ENCODE results near the gene PHLPP1.

PHLPP1 gene

DNA sequence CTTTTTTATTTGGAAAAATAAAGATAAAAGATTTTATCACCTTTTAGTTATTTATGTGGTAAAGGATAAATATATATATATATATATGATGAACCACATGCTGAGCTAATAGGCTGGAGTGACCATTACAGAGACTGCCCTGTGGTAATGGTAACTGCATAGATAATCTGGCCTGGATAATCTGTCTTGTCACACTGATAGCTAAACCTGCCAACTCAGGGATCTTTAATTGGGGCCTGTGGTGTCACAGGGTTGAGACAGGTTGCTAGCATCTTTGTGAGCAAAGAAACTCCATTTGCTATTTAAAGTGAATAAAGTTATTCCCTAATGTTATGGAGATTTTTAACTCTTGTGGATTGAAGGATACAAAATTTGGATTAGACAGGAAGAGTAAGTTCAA lies 203.0 kb downstream of the PHLPP1 start:
- no peaks in the 10 kb centered on the region for H3K27me3 Mint-ChIP-seq
- peaks cover 0 to 1% of the 10 kb centered on the region in 2 donors for H3K9me3 Mint-ChIP-seq
- DNase-seq (no peak), ATAC-seq (replicated peaks) (no peak)
- peaks cover 31 to 48% of the 10 kb centered on the region in 2 donors for H3K36me3 Mint-ChIP-seq
- H3K27ac Mint-ChIP-seq: no peak overlapping the region
- H3K4me3 Mint-ChIP-seq: no peak overlapping the region
- H3K4me1 Mint-ChIP-seq: peaks cover 11 to 23% of the 10 kb centered on the region in 2 donors

DNA sequence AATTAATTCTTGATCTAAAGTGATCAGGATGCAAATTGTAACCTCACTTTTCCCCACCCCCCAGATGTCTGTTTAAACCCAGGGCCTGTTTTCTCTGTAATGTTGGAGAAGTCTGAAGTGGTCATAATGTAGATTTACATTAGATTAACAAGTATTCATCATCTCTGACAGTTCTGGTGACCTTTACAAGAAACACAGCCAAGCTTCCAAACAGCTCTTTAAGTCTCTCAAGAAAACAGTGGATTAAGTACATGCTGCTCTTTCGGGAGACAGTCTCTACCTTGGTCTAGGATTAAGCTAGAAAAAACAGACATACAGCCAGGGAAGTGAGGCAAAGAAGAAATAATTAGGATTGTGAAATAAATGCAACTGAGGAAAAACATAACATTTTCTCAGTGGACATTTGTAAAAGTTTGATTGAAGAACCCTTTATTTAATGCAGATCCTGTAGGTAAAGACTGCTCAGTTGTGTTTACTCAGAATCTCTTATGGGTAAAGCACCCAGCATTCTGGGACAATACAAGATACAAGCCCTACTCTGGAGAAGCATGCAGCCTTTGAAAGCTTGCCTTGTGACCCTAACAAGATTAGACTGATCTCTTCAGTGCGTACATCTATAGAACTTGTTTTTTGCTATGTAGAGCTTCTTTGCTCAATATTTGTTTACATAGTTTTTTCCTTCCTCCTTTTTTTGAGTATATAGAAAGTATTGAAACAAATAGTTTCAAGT lies 203.9 kb downstream of the PHLPP1 start:
- no peak overlapping the region for H3K4me3 Mint-ChIP-seq
- H3K9me3 Mint-ChIP-seq: peaks cover 0 to 1% of the 10 kb centered on the region in 2 donors
- H3K36me3 Mint-ChIP-seq: peaks cover 29 to 50% of the 10 kb centered on the region in 2 donors
- H3K27me3 Mint-ChIP-seq: no peaks in the 10 kb centered on the region
- DNase-seq: no peak
- ATAC-seq (replicated peaks): no peak
- H3K27ac Mint-ChIP-seq: no peak overlapping the region
- H3K4me1 Mint-ChIP-seq: peaks cover 13 to 14% of the 10 kb centered on the region in 2 donors

DNA sequence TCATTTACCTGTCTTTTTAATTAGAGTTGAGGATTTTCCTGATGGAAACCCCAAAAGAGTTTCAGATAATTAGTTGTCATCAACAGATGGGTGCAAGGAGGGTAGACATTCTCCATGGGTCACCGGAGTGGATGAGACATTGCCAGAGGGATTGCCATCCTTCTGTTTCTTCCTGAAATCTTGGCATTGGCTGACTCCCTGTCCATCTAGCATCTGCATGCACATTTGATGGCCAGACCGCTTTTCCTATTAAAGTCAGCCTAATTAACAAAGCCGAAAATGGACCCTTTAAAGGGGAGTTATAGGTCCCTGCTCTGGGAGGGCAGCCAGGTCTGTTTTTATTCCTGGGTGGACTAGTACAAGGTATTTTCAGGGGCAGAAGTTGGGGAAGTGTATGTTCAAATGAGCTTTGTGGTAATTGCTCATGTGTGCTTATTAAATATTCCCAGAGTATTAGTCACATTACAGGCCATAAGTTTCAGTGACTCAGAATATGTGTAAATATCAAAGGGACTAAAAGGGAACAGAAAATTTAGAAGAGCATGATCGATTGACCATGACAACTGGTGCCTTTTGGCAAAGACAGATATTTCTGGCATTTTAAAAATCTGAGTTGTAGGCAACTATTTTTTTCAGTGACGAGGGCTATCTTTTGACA lies 209.8 kb downstream of the PHLPP1 start:
- Mint-ChIP-seq H3K4me3 (peak overlapping the region; percentile 2 to 56), H3K27ac (peak overlapping the region; percentile 68), H3K27me3 (no peaks in the 10 kb centered on the region), H3K4me1 (peaks cover 25 to 34% of the 10 kb centered on the region in 2 donors), H3K36me3 (peaks cover 41 to 49% of the 10 kb centered on the region in 2 donors), H3K9me3 (peaks cover 3% of the 10 kb centered on the region in 2 donors)
- peak; percentile 95 for ATAC-seq (replicated peaks)
- no peak for DNase-seq

DNA sequence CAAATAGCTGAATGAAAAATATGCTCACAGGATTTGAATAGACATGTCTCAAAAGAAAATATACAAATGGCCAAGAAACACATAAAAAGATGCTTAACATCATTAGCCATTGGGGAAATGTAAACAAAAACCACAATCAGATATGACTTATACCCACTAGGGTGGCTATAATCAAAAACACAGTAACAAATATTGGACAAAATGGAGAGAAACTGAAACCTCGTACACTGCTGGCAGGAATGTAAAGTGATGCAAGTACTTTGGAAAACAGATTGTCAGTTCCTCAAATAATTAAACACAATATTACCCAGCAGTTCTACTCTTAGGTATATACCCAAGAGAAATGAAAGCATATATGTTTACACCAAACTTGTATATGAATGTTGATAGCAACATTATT lies 213.0 kb downstream of the PHLPP1 start:
- Mint-ChIP-seq H3K9me3 (peaks cover 4 to 11% of the 10 kb centered on the region in 2 donors), H3K27ac (no peak overlapping the region), H3K27me3 (no peaks in the 10 kb centered on the region), H3K4me3 (no peak overlapping the region), H3K4me1 (peaks cover 21 to 28% of the 10 kb centered on the region in 2 donors), H3K36me3 (peaks cover 33 to 52% of the 10 kb centered on the region in 2 donors)
- ATAC-seq (replicated peaks) (no peak), DNase-seq (no peak)

DNA sequence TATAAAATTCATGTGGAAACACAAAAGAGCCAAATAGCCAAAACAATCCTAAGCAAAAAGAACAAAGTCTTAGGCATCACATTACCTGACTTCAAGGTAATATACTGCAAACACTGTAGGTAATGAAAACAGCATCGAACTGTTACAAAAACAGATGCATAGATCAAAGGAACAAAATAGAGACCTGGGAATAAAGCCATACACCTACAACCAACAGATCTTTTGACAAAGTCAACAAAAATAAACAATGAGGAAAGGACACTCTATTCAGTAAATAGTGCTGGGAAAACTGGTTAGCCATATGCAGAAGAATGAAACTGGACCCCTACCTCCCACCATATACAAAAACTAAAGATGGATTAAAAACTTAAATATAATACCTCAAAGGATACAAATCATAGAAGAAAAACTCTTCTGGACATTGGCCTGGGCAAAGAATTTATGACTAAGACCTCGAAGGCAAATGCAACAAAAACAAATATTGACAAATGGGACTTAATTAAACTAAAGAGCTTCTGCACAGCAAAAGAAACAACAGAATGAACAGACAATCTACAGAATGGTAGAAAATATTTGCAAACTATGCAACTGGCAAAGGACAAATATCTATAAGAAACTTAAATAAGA lies 218.0 kb downstream of the PHLPP1 start:
- H3K27ac Mint-ChIP-seq: no peak overlapping the region

DNA sequence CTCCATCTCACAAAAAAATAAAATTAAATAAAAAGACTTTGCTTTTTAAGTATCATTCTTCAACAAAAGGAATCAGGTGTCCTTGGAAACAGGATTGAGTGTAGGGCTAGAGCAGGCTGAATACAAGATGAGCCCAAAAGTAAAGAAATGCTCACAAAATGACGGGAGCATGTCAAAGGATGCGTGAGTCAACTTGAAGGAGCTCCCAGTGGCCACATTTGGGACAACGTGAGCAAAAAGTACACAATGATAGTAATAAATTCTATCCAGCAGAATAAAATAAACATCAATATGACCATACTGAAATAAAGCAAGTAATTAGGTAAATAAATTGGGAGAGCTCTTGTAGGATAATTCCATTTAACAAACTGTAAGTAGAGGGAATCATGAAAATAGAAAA lies 220.7 kb downstream of the PHLPP1 start:
- peaks cover 10 to 29% of the 10 kb centered on the region in 2 donors for H3K36me3 Mint-ChIP-seq
- peaks cover 16 to 38% of the 10 kb centered on the region in 2 donors for H3K4me1 Mint-ChIP-seq
- DNase-seq: no peak
- no peaks in the 10 kb centered on the region for H3K27me3 Mint-ChIP-seq
- no peak overlapping the region for H3K27ac Mint-ChIP-seq
- no peak overlapping the region for H3K4me3 Mint-ChIP-seq
- peaks cover 3 to 11% of the 10 kb centered on the region in 2 donors for H3K9me3 Mint-ChIP-seq
- no peak for ATAC-seq (replicated peaks)

More for the DNA sequence above, 218.0 kb downstream of the PHLPP1 start:
- H3K27me3 Mint-ChIP-seq: no peaks in the 10 kb centered on the region
- H3K4me3 Mint-ChIP-seq: no peak overlapping the region
- H3K9me3 Mint-ChIP-seq: peaks cover 7 to 14% of the 10 kb centered on the region in 2 donors
- ATAC-seq (replicated peaks): no peak
- H3K4me1 Mint-ChIP-seq: peaks cover 5 to 17% of the 10 kb centered on the region in 2 donors
- no peak for DNase-seq
- peaks cover 20 to 41% of the 10 kb centered on the region in 2 donors for H3K36me3 Mint-ChIP-seq

DNA sequence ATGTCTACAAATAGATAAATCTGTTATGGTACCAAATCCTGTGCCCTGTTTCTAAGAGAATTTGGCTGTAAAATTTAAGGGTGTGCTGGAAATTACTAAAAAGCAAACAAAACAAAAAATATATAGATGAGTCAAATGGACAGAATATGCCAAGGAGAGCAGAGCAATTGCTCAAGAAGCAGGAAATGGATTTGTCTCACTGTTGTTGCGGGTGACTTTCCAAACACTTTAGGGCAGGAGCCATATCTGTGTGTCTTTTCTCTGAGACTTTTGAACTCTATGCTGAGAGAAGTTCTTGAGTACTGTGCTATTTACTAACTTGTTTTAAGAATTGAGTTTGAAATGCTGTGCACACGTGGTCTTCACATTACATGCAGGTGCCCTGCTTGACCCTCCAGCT lies 221.7 kb downstream of the PHLPP1 start:
- ATAC-seq (replicated peaks) (no peak), DNase-seq (no peak)
- no peaks in the 10 kb centered on the region for H3K27me3 Mint-ChIP-seq
- no peak overlapping the region for H3K4me3 Mint-ChIP-seq
- no peak overlapping the region for H3K27ac Mint-ChIP-seq
- H3K36me3 Mint-ChIP-seq: peaks cover 15 to 29% of the 10 kb centered on the region in 2 donors
- peaks cover 3 to 4% of the 10 kb centered on the region in 2 donors for H3K9me3 Mint-ChIP-seq
- peaks cover 16 to 44% of the 10 kb centered on the region in 2 donors for H3K4me1 Mint-ChIP-seq

DNA sequence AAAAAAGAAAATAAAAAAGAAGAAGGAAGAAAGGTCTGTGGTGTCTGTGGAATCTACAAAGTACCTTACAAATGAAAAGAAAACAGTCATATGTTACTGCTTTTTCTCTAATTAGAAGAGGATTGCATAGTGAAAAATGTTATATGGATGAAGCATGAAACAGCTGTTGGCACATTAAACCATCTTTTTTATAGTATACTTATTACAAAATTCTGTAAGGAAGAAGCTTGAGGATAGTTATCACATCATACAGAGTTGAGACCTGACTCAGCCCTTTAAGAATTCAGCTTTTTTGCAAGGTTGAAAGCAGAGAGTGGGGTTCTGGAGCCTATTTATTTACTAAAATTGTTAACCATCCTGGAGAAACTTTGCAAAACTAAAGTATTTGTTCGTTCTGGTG lies 222.7 kb downstream of the PHLPP1 start:
- peaks cover 18 to 24% of the 10 kb centered on the region in 2 donors for H3K36me3 Mint-ChIP-seq
- no peak for DNase-seq
- H3K4me3 Mint-ChIP-seq: no peak overlapping the region
- H3K9me3 Mint-ChIP-seq: peaks cover 3% of the 10 kb centered on the region in 2 donors
- peaks cover 16 to 44% of the 10 kb centered on the region in 2 donors for H3K4me1 Mint-ChIP-seq
- peak; percentile 48 to 58 for ATAC-seq (replicated peaks)
- H3K27ac Mint-ChIP-seq: peak overlapping the region; percentile 28
- no peaks in the 10 kb centered on the region for H3K27me3 Mint-ChIP-seq

DNA sequence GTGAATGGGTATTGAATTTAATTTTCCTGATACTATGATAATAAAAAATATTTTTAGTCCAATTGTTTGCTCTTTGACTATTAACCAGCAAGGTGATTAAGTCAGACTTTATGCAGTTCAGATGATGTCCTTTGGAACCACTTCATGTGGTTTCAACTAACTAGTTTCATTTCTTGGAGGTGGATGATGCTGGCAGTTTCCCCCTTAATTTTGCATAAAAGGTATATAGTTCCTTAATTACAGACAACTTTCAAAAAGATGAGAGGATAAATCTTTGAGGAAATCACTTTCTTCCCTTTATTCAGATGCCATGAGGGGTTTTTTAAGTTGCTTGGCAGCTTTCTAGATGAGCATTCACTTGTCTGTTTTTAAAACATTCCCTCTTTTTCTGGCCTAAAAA lies 223.1 kb downstream of the PHLPP1 start:
- Mint-ChIP-seq H3K9me3 (peaks cover 3% of the 10 kb centered on the region in 2 donors), H3K36me3 (peaks cover 22 to 29% of the 10 kb centered on the region in 2 donors), H3K4me3 (no peak overlapping the region), H3K27ac (no peak overlapping the region), H3K4me1 (peaks cover 16 to 44% of the 10 kb centered on the region in 2 donors), H3K27me3 (no peaks in the 10 kb centered on the region)
- ATAC-seq (replicated peaks) (peak; percentile 80), DNase-seq (no peak)

DNA sequence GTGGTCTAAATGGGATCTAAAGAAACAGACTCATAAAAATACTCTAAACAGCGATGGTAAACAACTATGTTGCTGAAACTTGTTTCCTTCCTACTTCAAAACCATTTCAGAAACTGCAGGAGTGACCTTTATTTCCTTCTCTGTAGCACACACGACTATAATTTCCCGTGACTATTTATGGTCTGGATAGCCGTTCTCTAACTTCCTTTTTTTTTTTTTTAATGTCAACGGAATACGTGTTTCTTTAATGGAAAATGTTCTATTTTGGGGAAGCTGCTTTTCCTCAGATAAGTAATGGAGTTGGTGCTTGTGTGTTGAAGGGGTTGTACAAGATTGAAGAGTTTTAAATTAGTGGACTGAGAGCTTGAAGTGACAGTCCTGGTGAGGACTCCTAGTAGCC lies 224.1 kb downstream of the PHLPP1 start:
- Mint-ChIP-seq H3K27me3 (no peaks in the 10 kb centered on the region), H3K4me3 (peak overlapping the region; percentile 57 to 72), H3K9me3 (no peaks in the 10 kb centered on the region), H3K36me3 (peaks cover 22 to 25% of the 10 kb centered on the region in 2 donors), H3K27ac (peak overlapping the region; percentile 86), H3K4me1 (peaks cover 16 to 44% of the 10 kb centered on the region in 2 donors)
- ATAC-seq (replicated peaks) (peak; percentile 55 to 65), DNase-seq (no peak)

DNA sequence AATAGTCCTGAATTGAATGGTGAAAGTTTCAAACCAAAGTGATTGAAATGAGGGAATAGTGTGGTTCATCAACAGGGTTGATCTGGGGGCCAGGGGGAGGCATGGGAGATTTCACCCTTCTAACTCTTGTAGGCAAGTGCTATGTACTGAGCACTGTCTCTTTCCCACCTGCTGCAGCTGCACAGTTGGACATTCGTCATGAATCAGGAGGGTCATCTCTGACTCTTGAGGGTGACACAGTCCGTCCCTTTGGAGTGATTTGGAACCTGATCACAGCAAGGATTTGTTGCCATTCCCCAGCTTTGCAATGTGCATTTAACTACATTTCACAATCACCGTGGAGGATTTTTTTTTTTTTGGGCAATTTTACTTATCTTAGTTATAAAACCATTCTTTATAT lies 224.6 kb downstream of the PHLPP1 start:
- Mint-ChIP-seq H3K4me1 (peaks cover 16 to 44% of the 10 kb centered on the region in 2 donors), H3K4me3 (peak overlapping the region; percentile 57 to 72), H3K36me3 (peaks cover 22 to 25% of the 10 kb centered on the region in 2 donors), H3K27me3 (no peaks in the 10 kb centered on the region), H3K9me3 (no peaks in the 10 kb centered on the region), H3K27ac (peak overlapping the region; percentile 86)
- DNase-seq (no peak), ATAC-seq (replicated peaks) (peak in 1 of 2 donors; percentile 17)

DNA sequence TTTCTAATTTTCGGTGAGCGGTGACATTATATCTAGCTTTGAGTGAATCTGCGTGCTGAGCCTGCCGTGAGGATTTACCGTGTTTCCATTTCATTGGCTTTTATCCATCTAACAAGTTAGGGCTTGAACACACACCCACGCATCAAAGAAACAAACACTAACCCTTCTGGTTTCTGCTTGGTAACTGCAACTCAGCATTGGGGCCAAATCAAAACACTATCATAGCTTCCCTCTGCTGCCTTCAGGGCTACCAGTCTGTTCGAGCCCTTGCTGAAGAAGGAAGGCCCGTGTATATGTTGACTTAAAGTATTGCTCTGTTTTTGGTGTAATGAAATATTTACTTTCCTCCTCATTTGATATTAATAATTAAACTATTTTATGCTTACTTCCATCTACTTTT lies 227.2 kb downstream of the PHLPP1 start:
- Mint-ChIP-seq H3K27me3 (no peaks in the 10 kb centered on the region), H3K27ac (no peak overlapping the region), H3K36me3 (peaks cover 34 to 37% of the 10 kb centered on the region in 2 donors), H3K4me3 (no peak overlapping the region), H3K4me1 (peaks cover 14 to 35% of the 10 kb centered on the region in 2 donors), H3K9me3 (no peaks in the 10 kb centered on the region)
- no peak for ATAC-seq (replicated peaks)
- no peak for DNase-seq

DNA sequence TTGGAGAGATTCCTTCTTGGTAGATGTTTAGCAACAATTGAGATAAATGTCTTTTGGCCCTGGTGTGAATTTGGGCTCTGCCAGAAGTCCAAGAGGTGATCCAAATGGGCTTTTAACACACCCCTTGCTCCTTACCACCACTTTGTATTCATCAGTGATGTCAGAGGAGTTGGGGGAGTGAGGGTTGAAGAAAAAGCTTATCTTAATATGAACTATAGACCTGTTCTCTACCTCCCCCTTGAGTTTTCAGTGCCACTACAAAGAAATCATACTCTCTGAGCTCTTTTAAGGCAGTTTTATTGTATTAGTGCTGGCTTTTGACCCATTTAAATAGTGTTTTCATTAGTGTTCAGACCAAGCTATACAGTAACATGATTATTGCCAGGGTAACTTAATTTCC lies 229.1 kb downstream of the PHLPP1 start:
- peaks cover 37 to 40% of the 10 kb centered on the region in 2 donors for H3K36me3 Mint-ChIP-seq
- no peak for ATAC-seq (replicated peaks)
- H3K4me3 Mint-ChIP-seq: no peak overlapping the region
- no peaks in the 10 kb centered on the region for H3K9me3 Mint-ChIP-seq
- H3K4me1 Mint-ChIP-seq: peaks cover 4 to 16% of the 10 kb centered on the region in 2 donors
- no peaks in the 10 kb centered on the region for H3K27me3 Mint-ChIP-seq
- H3K27ac Mint-ChIP-seq: no peak overlapping the region
- DNase-seq: no peak

DNA sequence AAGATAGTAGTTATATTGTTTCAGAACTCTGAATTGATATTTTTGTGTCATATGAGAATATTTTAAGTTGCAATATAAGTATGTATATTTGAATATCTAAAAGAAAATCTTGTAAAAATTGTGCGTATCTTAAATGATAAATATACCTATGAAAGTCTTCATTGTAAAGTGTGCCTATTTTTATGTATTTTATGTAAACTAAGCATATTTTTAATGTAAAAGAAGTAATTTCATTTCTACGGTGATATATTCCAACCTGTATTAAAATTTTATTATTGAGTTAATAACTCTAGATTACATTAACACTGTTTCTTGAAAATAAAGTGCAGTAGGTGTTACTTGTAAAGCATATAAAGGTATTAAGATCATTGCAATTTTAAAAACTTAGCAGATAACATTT lies 233.4 kb downstream of the PHLPP1 start:
- H3K4me3 Mint-ChIP-seq: no peak overlapping the region
- ATAC-seq (replicated peaks) (no peak), DNase-seq (no peak)
- H3K27me3 Mint-ChIP-seq: no peaks in the 10 kb centered on the region
- no peak overlapping the region for H3K27ac Mint-ChIP-seq
- H3K9me3 Mint-ChIP-seq: no peaks in the 10 kb centered on the region
- H3K4me1 Mint-ChIP-seq: peaks cover 0 to 6% of the 10 kb centered on the region in 2 donors
- peaks cover 28 to 31% of the 10 kb centered on the region in 2 donors for H3K36me3 Mint-ChIP-seq
